Measurements from ENCODE around the gene UBAC2. TPM values are rescaled to one million over a fixed set of nuclear protein-coding genes. Genes with fewer than 3 reads are reported as not detected.

Gene UBAC2
- total RNA-seq, 1 experiment from 2014 or later = 41.0 TPM

DNA sequence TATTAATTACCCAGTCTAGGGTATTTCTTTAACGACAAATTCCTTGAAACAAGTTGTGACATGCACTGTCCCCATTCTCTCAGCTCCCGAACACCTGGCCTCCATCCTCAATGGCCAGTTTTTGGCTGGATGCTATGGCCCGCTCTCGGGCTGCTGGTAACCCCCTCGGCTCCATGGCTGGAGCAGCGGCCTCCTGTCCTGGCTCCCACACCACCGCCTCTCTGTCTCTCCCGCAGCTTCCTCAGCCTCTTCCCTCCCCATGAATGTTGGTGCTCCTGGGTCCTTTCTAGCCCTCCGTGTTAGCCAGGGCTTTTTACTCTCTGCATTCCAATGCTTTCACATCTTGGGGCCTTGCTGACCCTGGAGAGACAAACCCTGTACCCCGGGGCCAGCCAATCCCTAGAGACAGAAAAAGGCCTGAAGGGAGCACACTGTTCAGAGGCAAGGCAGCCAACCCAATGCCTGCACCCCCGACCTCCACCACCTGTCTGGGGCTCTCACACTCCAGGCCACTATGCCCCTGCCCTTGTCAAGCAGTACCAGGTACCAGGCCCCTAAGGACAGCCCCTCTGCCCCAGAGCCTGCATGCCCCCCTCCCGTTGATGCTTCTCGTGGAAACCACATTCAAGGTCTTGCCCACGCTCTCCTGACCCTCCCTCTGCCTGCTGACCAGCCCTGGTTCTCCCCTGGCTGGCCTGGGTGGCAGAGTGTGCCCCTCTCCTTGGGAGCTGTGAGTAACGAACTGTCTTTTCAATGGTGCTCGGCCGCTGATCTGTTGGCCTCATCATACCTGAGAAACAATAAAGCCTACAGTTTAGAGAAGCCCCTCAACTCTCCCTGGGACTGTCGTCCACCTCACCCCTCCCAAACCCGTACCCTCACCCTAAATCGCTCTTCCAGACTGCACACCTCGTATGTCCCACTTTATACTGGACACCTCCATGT lies 193.4 kb downstream of the UBAC2 start:
- H3K27ac Mint-ChIP-seq (ENCODE audit: unreplicated experiment) = no peak overlapping the region
- no peaks in the 10 kb centered on the region for H3K27me3 Mint-ChIP-seq (ENCODE audit: unreplicated experiment)
- no TSS peak for BruUV-seq (replicated peaks)
- CTCF ChIA-PET = no interaction called here
- TF ChIP-seq, protein P1, sequence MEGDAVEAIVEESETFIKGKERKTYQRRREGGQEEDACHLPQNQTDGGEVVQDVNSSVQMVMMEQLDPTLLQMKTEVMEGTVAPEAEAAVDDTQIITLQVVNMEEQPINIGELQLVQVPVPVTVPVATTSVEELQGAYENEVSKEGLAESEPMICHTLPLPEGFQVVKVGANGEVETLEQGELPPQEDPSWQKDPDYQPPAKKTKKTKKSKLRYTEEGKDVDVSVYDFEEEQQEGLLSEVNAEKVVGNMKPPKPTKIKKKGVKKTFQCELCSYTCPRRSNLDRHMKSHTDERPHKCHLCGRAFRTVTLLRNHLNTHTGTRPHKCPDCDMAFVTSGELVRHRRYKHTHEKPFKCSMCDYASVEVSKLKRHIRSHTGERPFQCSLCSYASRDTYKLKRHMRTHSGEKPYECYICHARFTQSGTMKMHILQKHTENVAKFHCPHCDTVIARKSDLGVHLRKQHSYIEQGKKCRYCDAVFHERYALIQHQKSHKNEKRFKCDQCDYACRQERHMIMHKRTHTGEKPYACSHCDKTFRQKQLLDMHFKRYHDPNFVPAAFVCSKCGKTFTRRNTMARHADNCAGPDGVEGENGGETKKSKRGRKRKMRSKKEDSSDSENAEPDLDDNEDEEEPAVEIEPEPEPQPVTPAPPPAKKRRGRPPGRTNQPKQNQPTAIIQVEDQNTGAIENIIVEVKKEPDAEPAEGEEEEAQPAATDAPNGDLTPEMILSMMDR (IDR thresholded peaks at IDR 0.05; ENCODE audit: unreplicated experiment) = no peak
- no peak for DNase-seq
- no peaks in the 10 kb centered on the region for H3K36me3 Mint-ChIP-seq (ENCODE audit: insufficient read depth, unreplicated experiment)
- H3K4me1 Mint-ChIP-seq (ENCODE audit: low read depth, unreplicated experiment) = no peaks in the 10 kb centered on the region
- no peak overlapping the region for H3K4me3 Mint-ChIP-seq (ENCODE audit: low read depth, unreplicated experiment)
- intact Hi-C loops (cut with micrococcal nuclease; ENCODE audit: unreplicated experiment) = no loop called here
- no peaks in the 10 kb centered on the region for H3K9me3 Mint-ChIP-seq (ENCODE audit: low read depth, unreplicated experiment)

- no peaks in the 10 kb centered on the region for H3K36me3 Mint-ChIP-seq (ENCODE audit: insufficient read depth, unreplicated experiment)
- no peak for DNase-seq
- H3K27me3 Mint-ChIP-seq (ENCODE audit: unreplicated experiment) = no peaks in the 10 kb centered on the region
- H3K27ac Mint-ChIP-seq (ENCODE audit: unreplicated experiment) = no peak overlapping the region
- CTCF ChIA-PET = no interaction called here
- TF ChIP-seq, protein P1 (IDR thresholded peaks at IDR 0.05; ENCODE audit: unreplicated experiment) = no peak
- no peak overlapping the region for H3K4me3 Mint-ChIP-seq (ENCODE audit: low read depth, unreplicated experiment)
- BruUV-seq (replicated peaks) = no TSS peak
- H3K9me3 Mint-ChIP-seq (ENCODE audit: low read depth, unreplicated experiment) = no peaks in the 10 kb centered on the region
- H3K4me1 Mint-ChIP-seq (ENCODE audit: low read depth, unreplicated experiment) = no peaks in the 10 kb centered on the region
- intact Hi-C loops (cut with micrococcal nuclease; ENCODE audit: unreplicated experiment) = no loop called here
Observed at GRCh38 chr13:99395436-99395835, 194.8 kb downstream of the UBAC2 start.

- CTCF ChIA-PET = no interaction called here
- no peak for DNase-seq
- no peaks in the 10 kb centered on the region for H3K27me3 Mint-ChIP-seq (ENCODE audit: unreplicated experiment)
- H3K9me3 Mint-ChIP-seq (ENCODE audit: low read depth, unreplicated experiment) = no peaks in the 10 kb centered on the region
- H3K36me3 Mint-ChIP-seq (ENCODE audit: insufficient read depth, unreplicated experiment) = no peaks in the 10 kb centered on the region
- BruUV-seq (replicated peaks) = no TSS peak
- H3K27ac Mint-ChIP-seq (ENCODE audit: unreplicated experiment) = no peak overlapping the region
- TF ChIP-seq, protein P1 (IDR thresholded peaks at IDR 0.05; ENCODE audit: unreplicated experiment) = no peak
- H3K4me1 Mint-ChIP-seq (ENCODE audit: low read depth, unreplicated experiment) = no peaks in the 10 kb centered on the region
- intact Hi-C loops (cut with micrococcal nuclease; ENCODE audit: unreplicated experiment) = no loop called here
- H3K4me3 Mint-ChIP-seq (ENCODE audit: low read depth, unreplicated experiment) = no peak overlapping the region
Observed at GRCh38 chr13:99396446-99396845, 195.8 kb downstream of the UBAC2 start.

DNA sequence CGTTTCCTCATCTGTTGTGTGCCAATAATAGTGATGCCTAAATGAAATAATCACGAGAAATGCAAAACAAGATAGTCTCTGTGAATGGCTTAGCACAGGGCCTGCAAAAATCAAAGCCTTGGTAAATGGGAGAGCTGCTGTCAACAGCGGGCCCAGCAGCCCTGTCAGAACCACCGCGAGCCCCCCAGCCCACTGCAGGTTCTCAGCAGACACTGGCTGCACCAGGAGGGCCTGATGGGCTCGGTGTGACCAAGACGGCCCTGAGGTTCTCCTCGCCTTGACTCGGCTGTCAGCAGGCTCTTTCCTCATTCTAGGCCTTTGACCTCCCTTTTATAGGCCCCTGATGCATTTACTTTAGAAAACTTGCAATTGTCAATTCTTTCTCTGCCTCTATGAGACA lies 197.4 kb downstream of the UBAC2 start:
- H3K27me3 Mint-ChIP-seq (ENCODE audit: unreplicated experiment) = no peaks in the 10 kb centered on the region
- no peaks in the 10 kb centered on the region for H3K36me3 Mint-ChIP-seq (ENCODE audit: insufficient read depth, unreplicated experiment)
- TF ChIP-seq, protein P1 (IDR thresholded peaks at IDR 0.05; ENCODE audit: unreplicated experiment) = no peak
- H3K27ac Mint-ChIP-seq (ENCODE audit: unreplicated experiment) = no peak overlapping the region
- no peak overlapping the region for H3K4me3 Mint-ChIP-seq (ENCODE audit: low read depth, unreplicated experiment)
- no peak for DNase-seq
- intact Hi-C loops (cut with micrococcal nuclease; ENCODE audit: unreplicated experiment) = no loop called here
- CTCF ChIA-PET = no interaction called here
- BruUV-seq (replicated peaks) = no TSS peak
- H3K9me3 Mint-ChIP-seq (ENCODE audit: low read depth, unreplicated experiment) = no peaks in the 10 kb centered on the region
- no peaks in the 10 kb centered on the region for H3K4me1 Mint-ChIP-seq (ENCODE audit: low read depth, unreplicated experiment)
